Measurements from ENCODE around the gene FNDC7. TPM values are rescaled to one million over a fixed set of nuclear protein-coding genes. Genes with fewer than 3 reads are reported as not detected.

FNDC7 gene
- total RNA-seq, 3 donors from 2014 or later, result not detected

DNA sequence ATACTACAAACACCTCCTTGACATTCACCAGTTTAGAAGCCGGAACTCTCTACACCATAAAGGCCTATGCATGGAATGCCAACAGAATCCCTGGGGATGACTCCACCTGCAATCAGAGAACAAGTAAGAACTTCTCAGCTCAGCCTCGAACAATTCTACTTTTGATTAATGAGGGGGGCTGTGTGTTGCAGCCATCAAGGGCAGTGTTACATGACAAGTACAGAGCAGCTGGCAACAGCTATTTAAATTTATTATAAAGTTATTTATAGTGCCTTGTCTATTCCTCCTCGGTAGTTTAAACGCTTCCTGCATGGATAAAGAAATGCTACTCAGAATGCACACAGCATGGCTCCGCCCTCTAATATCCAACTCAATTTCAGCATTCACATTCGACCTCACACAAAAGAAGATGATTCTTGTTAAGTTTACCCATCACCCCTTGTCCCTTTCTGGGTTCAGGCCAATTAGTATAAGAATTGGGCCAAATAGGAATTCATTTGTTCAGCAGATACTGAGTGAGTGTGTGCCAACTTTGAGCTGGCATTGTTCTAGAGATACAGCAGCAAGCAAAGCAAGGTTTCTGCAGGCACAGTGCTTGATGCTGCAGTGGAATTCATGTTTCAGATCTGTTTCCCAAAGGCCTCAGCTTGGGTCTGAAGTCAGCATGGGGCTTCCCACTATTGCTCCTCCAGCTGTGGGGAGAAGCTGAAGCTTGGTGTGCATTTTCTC, 6.4 kb downstream of the FNDC7 start:
- H3K27ac ChIP-seq, result no peak overlapping the region
- no peaks in the 10 kb centered on the region for H3K36me3 ChIP-seq
- no peak for DNase-seq (ENCODE audit: low spot score in 2 of 2)
- intact Hi-C loops (cut with DNase I; ENCODE audit: low total_unique reads), result no loop called here
- TF ChIP-seq POLR2AphosphoS5 (IDR thresholded peaks at IDR 0.05) (no peak), POLR2A (IDR thresholded peaks at IDR 0.05) (no peak)
- TF ChIP-seq, protein P1, sequence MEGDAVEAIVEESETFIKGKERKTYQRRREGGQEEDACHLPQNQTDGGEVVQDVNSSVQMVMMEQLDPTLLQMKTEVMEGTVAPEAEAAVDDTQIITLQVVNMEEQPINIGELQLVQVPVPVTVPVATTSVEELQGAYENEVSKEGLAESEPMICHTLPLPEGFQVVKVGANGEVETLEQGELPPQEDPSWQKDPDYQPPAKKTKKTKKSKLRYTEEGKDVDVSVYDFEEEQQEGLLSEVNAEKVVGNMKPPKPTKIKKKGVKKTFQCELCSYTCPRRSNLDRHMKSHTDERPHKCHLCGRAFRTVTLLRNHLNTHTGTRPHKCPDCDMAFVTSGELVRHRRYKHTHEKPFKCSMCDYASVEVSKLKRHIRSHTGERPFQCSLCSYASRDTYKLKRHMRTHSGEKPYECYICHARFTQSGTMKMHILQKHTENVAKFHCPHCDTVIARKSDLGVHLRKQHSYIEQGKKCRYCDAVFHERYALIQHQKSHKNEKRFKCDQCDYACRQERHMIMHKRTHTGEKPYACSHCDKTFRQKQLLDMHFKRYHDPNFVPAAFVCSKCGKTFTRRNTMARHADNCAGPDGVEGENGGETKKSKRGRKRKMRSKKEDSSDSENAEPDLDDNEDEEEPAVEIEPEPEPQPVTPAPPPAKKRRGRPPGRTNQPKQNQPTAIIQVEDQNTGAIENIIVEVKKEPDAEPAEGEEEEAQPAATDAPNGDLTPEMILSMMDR (IDR thresholded peaks at IDR 0.05), result no peak
- no peaks in the 10 kb centered on the region for H3K27me3 ChIP-seq
- no peaks in the 10 kb centered on the region for H3K4me1 ChIP-seq
- H3K9me3 ChIP-seq, result no peaks in the 10 kb centered on the region
- H3K4me3 ChIP-seq, result no peak overlapping the region

DNA sequence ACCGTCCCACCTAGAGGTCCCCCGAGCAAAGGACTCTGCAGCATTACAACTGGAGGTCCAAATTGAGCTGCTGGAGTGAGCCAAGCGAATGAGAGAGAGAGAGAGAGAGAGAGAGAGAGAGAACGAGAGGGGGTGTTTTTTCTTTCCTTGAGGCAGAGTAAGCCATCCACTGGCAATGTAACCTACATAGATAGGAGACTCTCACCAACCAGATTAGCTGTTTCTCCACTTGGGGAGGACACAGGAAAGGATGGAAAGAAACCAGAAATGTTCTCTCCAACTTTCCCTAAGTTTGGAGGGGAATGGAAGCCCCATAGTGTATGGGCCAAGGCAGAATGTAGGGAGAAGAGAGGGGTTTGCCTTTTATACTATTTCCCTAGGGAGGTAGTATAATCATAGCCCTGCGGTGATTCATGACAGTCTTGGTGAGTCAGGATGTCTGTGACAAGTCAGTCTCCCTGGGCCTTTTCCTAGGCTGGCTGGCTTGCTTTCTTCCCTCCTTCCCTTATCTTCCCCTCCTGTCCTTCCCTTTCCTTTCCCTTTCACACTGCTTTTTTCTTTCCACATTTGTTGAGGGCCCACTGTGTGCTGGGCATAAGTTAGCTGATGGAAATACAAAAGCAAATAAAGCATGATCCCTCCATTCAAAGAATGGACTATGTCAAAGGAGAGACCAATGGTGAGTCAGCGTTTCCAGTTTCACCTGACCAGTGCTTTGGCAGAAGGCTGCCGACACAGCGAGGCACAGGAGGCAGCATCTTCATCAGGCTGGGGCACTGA, 7.1 kb downstream of the FNDC7 start:
- intact Hi-C loops (cut with DNase I; ENCODE audit: low total_unique reads), result no loop called here
- no peak overlapping the region for H3K27ac ChIP-seq
- H3K4me1 ChIP-seq, result no peaks in the 10 kb centered on the region
- H3K4me3 ChIP-seq, result no peak overlapping the region
- no peak for DNase-seq (ENCODE audit: low spot score in 2 of 2)
- no peaks in the 10 kb centered on the region for H3K27me3 ChIP-seq
- no peaks in the 10 kb centered on the region for H3K36me3 ChIP-seq
- no peaks in the 10 kb centered on the region for H3K9me3 ChIP-seq
- TF ChIP-seq, protein P1 (IDR thresholded peaks at IDR 0.05), result no peak
- TF ChIP-seq POLR2AphosphoS5 (IDR thresholded peaks at IDR 0.05), result no peak
- no peak for TF ChIP-seq POLR2A (IDR thresholded peaks at IDR 0.05)

DNA sequence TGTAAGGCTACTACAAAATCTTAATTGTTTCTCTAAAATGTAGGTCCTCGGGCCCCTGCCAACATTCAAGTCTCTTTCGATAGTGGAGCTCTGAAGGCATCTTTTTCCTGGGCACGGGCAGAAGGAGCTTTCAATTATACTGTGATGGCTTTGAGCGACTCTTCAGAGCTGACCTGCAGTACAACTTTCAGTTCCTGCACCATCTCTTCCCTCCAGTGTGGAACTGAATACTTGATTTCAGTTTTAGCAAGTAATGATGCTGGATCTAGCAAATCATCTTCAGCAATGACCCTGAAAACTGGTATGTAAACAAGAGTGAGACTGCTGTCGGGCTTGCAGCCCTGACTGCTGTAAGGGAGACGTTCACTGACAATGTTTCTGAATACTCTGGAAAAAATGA, 9.6 kb downstream of the FNDC7 start:
- Histone ChIP-seq H3K36me3 (no peaks in the 10 kb centered on the region), H3K4me1 (no peaks in the 10 kb centered on the region), H3K27ac (no peak overlapping the region), H3K9me3 (no peaks in the 10 kb centered on the region), H3K27me3 (no peaks in the 10 kb centered on the region), H3K4me3 (no peak overlapping the region)
- DNase-seq (ENCODE audit: low spot score in 2 of 2), result no peak
- intact Hi-C loops (cut with DNase I; ENCODE audit: low total_unique reads), result no loop called here
- TF ChIP-seq POLR2A (IDR thresholded peaks at IDR 0.05) (no peak), POLR2AphosphoS5 (IDR thresholded peaks at IDR 0.05) (no peak)
- TF ChIP-seq, protein P1 (IDR thresholded peaks at IDR 0.05), result no peak

DNA sequence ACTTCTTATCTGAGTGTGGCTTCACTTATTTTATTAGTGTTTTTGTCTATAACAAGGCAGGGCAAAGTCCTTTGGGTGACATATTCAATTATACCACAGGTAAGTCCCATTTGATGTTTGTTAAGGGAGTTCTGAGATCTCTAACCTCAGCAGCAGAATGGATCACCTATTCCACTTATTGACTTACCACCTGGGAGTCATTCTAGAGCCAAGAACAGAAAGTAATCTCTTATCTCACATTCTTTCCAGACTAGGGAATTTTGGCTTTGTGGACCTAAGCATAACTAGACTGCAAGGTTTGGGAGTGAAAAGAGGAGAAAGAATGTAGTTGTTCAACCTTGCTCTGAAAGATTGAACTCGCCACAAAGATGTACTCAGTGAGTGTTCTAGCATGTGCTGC, 13.2 kb downstream of the FNDC7 start:
- Histone ChIP-seq H3K4me3 (no peak overlapping the region), H3K27me3 (no peaks in the 10 kb centered on the region), H3K4me1 (no peaks in the 10 kb centered on the region), H3K36me3 (no peaks in the 10 kb centered on the region), H3K27ac (no peak overlapping the region), H3K9me3 (no peaks in the 10 kb centered on the region)
- DNase-seq (ENCODE audit: low spot score in 2 of 2), result no peak
- TF ChIP-seq, protein P1 (IDR thresholded peaks at IDR 0.05), result no peak
- TF ChIP-seq POLR2A (IDR thresholded peaks at IDR 0.05) (no peak), POLR2AphosphoS5 (IDR thresholded peaks at IDR 0.05) (no peak)
- intact Hi-C loops (cut with DNase I; ENCODE audit: low total_unique reads), result no loop called here

DNA sequence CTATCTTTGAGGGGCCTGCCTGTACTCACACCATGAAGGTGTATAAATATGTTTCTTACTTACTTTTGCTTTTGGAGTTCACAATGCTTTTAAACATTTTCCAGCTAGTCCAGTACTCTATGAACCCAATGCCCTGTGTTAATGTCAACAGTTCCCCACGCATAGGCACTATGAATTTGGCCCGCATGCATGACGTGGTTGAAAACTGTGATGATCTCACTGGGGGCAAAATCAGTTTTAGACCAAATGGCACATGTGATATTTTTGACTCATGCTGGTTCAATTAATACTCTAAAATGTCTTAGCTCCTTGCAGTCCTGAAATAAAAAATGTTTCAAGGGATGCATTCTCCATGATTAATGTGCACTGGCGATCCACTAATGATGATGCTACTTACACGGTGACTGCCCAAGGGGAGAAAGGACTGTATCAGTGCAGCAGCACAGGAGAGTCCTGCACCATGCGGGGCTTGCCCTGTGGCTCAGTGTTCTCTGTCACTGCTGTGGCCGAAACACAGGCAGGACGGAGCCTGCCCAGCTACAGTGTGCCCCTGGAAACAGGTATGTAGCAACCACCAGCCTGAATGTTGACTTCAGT, 15.7 kb downstream of the FNDC7 start:
- Histone ChIP-seq H3K4me3 (no peak overlapping the region), H3K27me3 (no peaks in the 10 kb centered on the region), H3K27ac (no peak overlapping the region), H3K9me3 (no peaks in the 10 kb centered on the region), H3K4me1 (no peaks in the 10 kb centered on the region), H3K36me3 (no peaks in the 10 kb centered on the region)
- intact Hi-C loops (cut with DNase I; ENCODE audit: low total_unique reads), result no loop called here
- TF ChIP-seq, protein P1 (IDR thresholded peaks at IDR 0.05), result no peak
- TF ChIP-seq POLR2AphosphoS5 (IDR thresholded peaks at IDR 0.05) (no peak), POLR2A (IDR thresholded peaks at IDR 0.05) (no peak)
- no peak for DNase-seq (ENCODE audit: low spot score in 2 of 2)

Data from breast epithelium (tissue), 4 donors.